HepG2 (cell line): ENCODE measurements around the gene SLC16A1. TPM values are rescaled to one million over a fixed set of nuclear protein-coding genes. Genes with fewer than 3 reads are reported as not detected.

Experiments
- CAMTA2 ChIP-seq: sonication (generic); formaldehyde crosslinking; IDR thresholded peaks from 2 replicates; pipeline ENCODE4 v1.4.0; 2020; ENCODE audit warnings: mild to moderate bottlenecking, missing genetic modification reagents, borderline replicate concordance
- DPF2 ChIP-seq: sonication (generic); formaldehyde crosslinking; IDR thresholded peaks from 2 replicates; pipeline ENCODE4 v1.4.0; 2020; ENCODE audit warnings: mild to moderate bottlenecking, low read depth, missing genetic modification reagents, borderline replicate concordance
- EED ChIP-seq: sonication (generic); formaldehyde crosslinking; IDR thresholded peaks from 2 replicates; pipeline ENCODE4 v1.5.0; 2020; ENCODE audit warnings: mild to moderate bottlenecking, missing genetic modification reagents
- GLI4 ChIP-seq: sonication (generic); formaldehyde crosslinking; IDR thresholded peaks from 2 replicates; pipeline ENCODE4 v1.5.1; 2020; ENCODE audit warnings: missing genetic modification reagents, mild to moderate bottlenecking, moderate library complexity, borderline replicate concordance
- IKZF1 ChIP-seq: fragments of 450-650 bp; IDR thresholded peaks from 2 replicates; pipeline ENCODE4 v1.7.1; 2016
- NR2F1 ChIP-seq, 2 experiments: fragments of 450-650 bp in 1 of 2; formaldehyde crosslinking in 1 of 2; IDR thresholded peaks; 2 replicates each; pipeline versions ENCODE4 v1.5.0 to v1.6.1; 2016 to 2020; ENCODE audit warnings: mild to moderate bottlenecking in 1 of 2, missing compliant biosample characterization in 1 of 2, missing genetic modification reagents in 1 of 2, moderate library complexity in 1 of 2
- POLR2G ChIP-seq: fragments of 200-400 bp; formaldehyde crosslinking; IDR thresholded peaks from 2 replicates; pipeline ENCODE4 v1.6.1; 2018; ENCODE audit warnings: mild to moderate bottlenecking, low read depth, low read length, moderate library complexity
- SKI ChIP-seq: fragments of 450-650 bp; IDR thresholded peaks from one replicate; pipeline ENCODE4 v1.6.1; 2018; ENCODE audit warnings: mild to moderate bottlenecking; ENCODE audit not compliant: partially characterized antibody
- SMARCC2 ChIP-seq: fragments of 450-650 bp; IDR thresholded peaks from 2 replicates; pipeline ENCODE4 v1.6.1; 2017; ENCODE audit warnings: antibody characterized with exemption, mild to moderate bottlenecking
- SSRP1 ChIP-seq: IDR thresholded peaks from 2 replicates; pipeline ENCODE4 v1.6.1; 2016; ENCODE audit warnings: control low read depth
- YEATS2 ChIP-seq: sonication (generic); formaldehyde crosslinking; IDR thresholded peaks from 2 replicates; pipeline ENCODE4 v1.4.0; 2020; ENCODE audit warnings: missing genetic modification reagents, borderline replicate concordance
- YEATS4 ChIP-seq: sonication (generic); formaldehyde crosslinking; IDR thresholded peaks from 2 replicates; pipeline ENCODE4 v1.4.0; 2020; ENCODE audit warnings: missing genetic modification reagents, borderline replicate concordance
- ZFYVE20 ChIP-seq: sonication (generic); formaldehyde crosslinking; IDR thresholded peaks from 2 replicates; pipeline ENCODE4 v1.8.0; 2023; ENCODE audit warnings: low read depth, mild to moderate bottlenecking, moderate library complexity, missing genetic modification reagents, borderline replicate concordance
- ZNF234 ChIP-seq: sonication (generic); formaldehyde crosslinking; conservative IDR thresholded peaks from 2 replicates; pipeline ENCODE4 v1.5.1; 2020; ENCODE audit warnings: mild to moderate bottlenecking, missing genetic modification reagents
- ZNF567 ChIP-seq: sonication (generic); formaldehyde crosslinking; IDR thresholded peaks from 2 replicates; pipeline ENCODE4 v1.8.1; 2023; ENCODE audit warnings: mild to moderate bottlenecking, missing genetic modification reagents, borderline replicate concordance
- ZNF678 ChIP-seq: sonication (generic); formaldehyde crosslinking; IDR thresholded peaks from 2 replicates; pipeline ENCODE4 v1.4.0; 2020; ENCODE audit warnings: mild to moderate bottlenecking, missing genetic modification reagents
- ZNF773 ChIP-seq: sonication (generic); formaldehyde crosslinking; IDR thresholded peaks from 2 replicates; pipeline ENCODE4 v1.4.0; 2020; ENCODE audit warnings: missing genetic modification reagents, borderline replicate concordance
- ZSCAN9 ChIP-seq: IDR thresholded peaks from 2 replicates; pipeline ENCODE4 v1.6.1; 2016; ENCODE audit warnings: borderline replicate concordance
- polyA plus RNA-seq, 8 experiments: library from polyadenylated mRNA; depleted of rRNA in 3 of 8; stranded (reverse) in 7 of 8; unstranded in 1 of 8; fragments of >200 nt; fragmentation: Illumina TruSeq in 4 of 8; extraction: Trizol in 4 of 8; gene quantifications; 2 replicates each; pipeline versions ENCODE4 v1.2.1 to v1.2.3, GENCODE V29; 2011 to 2016; ENCODE audit warnings: low read depth in 4 of 8, missing spikeins in 1 of 8, mixed read lengths in 1 of 8; ENCODE audit not compliant: insufficient read depth in 1 of 8
- total RNA-seq, 5 experiments: library from RNA; depleted of rRNA; stranded (reverse); fragments of >200 nt; fragmentation: Illumina TruSeq; extraction: Trizol; gene quantifications; 2 replicates each; pipeline ENCODE4 v1.2.3, GENCODE V29; 2016; ENCODE audit warnings: low read depth in 1 of 5
- TF ChIP-seq, protein P1 (sequence below), 2 experiments: sonication (generic) in 1 of 2; formaldehyde crosslinking in 1 of 2; IDR thresholded peaks; 2 replicates each; pipeline versions ENCODE4 v1.4.0 to v1.6.1; 2016 to 2020; ENCODE audit warnings: borderline replicate concordance in 1 of 2, low read depth in 1 of 2, mild to moderate bottlenecking in 1 of 2, missing genetic modification reagents in 1 of 2
- TF ChIP-seq, protein P2 (sequence below): IDR thresholded peaks from 2 replicates; pipeline ENCODE4 v1.6.1; 2018; ENCODE audit warnings: missing genetic modification reagents, mild to moderate bottlenecking, missing compliant biosample characterization
- TF ChIP-seq, protein P3 (sequence below): sonication (generic); formaldehyde crosslinking; IDR thresholded peaks from 2 replicates; pipeline ENCODE4 v1.8.1; 2023; ENCODE audit warnings: mild to moderate bottlenecking, inconsistent platforms, moderate library complexity, missing genetic modification reagents, borderline replicate concordance

SLC16A1 gene
- total and polyA plus RNA-seq, 2 of the 13 experiments (the other 11 are each of a cell fraction or from before 2014, with no cell fraction given) = 106 to 142 TPM

DNA sequence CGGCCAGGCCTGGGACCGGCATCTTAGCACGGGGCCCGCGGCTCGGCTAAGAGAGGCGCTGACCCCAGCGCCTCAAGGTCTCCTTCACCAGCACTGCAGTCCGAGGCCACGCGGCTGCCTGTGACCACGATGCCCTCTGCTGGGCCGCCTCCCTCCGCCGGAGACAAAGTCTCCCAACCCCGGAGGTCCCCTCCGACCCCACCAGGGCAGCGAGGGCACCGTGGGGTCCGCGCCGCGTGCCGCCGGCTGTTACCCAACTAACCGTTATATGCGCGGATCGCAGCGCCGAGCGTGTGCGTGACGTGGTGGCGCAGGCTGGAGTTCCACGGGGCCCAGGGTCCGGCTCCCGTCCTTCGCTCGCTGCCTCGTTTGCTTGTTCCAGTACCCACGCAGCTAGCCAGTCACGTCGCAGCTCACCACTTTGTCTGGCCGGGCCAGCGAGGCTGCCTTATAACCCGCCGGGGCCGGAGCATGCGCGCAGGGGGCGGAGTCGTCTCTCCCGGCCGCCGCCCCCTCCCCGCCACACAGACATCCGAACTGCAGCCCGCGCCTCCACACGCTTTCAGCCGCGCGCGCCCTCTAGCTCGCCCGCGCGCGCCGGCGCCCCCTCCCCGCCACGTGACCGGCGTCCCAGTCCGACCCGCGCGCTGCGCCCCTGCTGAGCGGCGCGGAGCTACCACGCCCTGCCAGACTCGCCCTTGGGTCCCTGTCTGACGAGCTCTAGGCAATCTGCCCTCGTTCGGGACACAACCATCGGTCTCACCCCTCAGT lies at the start of gene SLC16A1 (continued):
- TF ChIP-seq, protein P1, sequence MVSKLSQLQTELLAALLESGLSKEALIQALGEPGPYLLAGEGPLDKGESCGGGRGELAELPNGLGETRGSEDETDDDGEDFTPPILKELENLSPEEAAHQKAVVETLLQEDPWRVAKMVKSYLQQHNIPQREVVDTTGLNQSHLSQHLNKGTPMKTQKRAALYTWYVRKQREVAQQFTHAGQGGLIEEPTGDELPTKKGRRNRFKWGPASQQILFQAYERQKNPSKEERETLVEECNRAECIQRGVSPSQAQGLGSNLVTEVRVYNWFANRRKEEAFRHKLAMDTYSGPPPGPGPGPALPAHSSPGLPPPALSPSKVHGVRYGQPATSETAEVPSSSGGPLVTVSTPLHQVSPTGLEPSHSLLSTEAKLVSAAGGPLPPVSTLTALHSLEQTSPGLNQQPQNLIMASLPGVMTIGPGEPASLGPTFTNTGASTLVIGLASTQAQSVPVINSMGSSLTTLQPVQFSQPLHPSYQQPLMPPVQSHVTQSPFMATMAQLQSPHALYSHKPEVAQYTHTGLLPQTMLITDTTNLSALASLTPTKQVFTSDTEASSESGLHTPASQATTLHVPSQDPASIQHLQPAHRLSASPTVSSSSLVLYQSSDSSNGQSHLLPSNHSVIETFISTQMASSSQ (IDR thresholded peaks at IDR 0.05; ENCODE audit: low read depth) = no peak
- TF ChIP-seq, protein P1 (CRISPR knock-in tag; IDR thresholded peaks at IDR 0.05; ENCODE audit: borderline replicate concordance) = peak; percentile 62; the same call in 1 of the 2 replicates
- TF ChIP-seq GLI4 (no peak), ZNF678 (CRISPR knock-in tag) (peak; percentile 49), YEATS2 (CRISPR knock-in tag) (no peak), ZNF567 (CRISPR knock-in tag) (peak; percentile 74; the same call in 1 of the 2 replicates), SMARCC2 (no peak), ZSCAN9 (CRISPR knock-in tag) (peak; percentile 83), ZFYVE20 (CRISPR knock-in tag) (peak; percentile 12; the same call in 1 of the 2 replicates), CAMTA2 (CRISPR knock-in tag) (peak; percentile 67; the same call in 1 of the 2 replicates), ZNF234 (CRISPR knock-in tag) (0 out of 2 replicates have a peak, but pooled peaks have one; percentile 68), SKI (peak; percentile 84), DPF2 (CRISPR knock-in tag) (no peak), POLR2G (peak; percentile 95), ZNF773 (CRISPR knock-in tag) (peak; percentile 76; the same call in 1 of the 2 replicates), SSRP1 (CRISPR knock-in tag) (no peak), YEATS4 (CRISPR knock-in tag) (peak; percentile 86), IKZF1 (no peak), NR2F1 (CRISPR knock-in tag; IDR thresholded peaks at IDR 0.05) (peak in 1 of 2 experiments; percentile 47; a peak in 2 of 4 replicates), EED (CRISPR knock-in tag) (peak; percentile 81)
- TF ChIP-seq, protein P2, sequence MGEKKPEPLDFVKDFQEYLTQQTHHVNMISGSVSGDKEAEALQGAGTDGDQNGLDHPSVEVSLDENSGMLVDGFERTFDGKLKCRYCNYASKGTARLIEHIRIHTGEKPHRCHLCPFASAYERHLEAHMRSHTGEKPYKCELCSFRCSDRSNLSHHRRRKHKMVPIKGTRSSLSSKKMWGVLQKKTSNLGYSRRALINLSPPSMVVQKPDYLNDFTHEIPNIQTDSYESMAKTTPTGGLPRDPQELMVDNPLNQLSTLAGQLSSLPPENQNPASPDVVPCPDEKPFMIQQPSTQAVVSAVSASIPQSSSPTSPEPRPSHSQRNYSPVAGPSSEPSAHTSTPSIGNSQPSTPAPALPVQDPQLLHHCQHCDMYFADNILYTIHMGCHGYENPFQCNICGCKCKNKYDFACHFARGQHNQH (CRISPR knock-in tag) = peak; percentile 14; the same call in 1 of the 2 replicates
- TF ChIP-seq, protein P3, sequence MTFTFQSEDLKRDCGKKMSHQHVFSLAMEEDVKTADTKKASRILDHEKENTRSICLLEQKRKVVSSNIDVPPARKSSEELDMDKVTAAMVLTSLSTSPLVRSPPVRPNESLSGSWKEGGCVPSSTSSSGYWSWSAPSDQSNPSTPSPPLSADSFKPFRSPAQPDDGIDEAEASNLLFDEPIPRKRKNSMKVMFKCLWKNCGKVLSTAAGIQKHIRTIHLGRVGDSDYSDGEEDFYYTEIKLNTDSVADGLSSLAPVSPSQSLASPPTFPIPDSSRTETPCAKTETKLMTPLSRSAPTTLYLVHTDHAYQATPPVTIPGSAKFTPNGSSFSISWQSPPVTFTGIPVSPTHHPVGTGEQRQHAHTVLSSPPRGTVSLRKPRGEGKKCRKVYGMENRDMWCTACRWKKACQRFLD (CRISPR knock-in tag) = peak; percentile 58; the same call in 1 of the 2 replicates
